GM19240 (cell line): Measurements from ENCODE around the gene SPRR2G.
"Not testable (repeated sequence)": the region's sequence is repeated elsewhere in the genome, so short reads cannot be mapped to it uniquely, and the experiment has no call there.

Experiments
- DNase-seq: peaks from one replicate; pipeline ENCODE4 v3.0.0; 2011; ENCODE audit warnings: low spot score; ENCODE audit not compliant: insufficient read length

The SPRR2G gene

DNA sequence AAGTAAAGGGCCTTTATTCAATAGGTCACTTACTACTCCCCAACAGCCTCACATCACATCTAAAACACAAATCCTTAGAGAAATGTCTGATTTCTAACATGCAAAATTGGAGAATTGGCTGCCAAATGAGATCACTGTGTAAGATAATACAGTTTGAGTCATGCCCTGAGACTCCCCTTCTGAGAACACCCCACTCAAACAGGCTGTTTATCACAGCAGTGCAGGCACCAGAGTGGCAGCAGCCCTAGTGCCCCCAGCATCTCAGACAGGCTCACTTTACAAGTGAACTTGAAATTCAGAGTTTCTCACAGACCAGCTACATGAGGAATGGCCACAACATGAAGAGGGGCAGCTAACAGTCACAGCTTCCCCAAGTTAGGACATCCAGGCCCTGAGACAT, 35.4 kb downstream of the SPRR2G start:
- DNase-seq = not testable (repeated sequence)

DNA sequence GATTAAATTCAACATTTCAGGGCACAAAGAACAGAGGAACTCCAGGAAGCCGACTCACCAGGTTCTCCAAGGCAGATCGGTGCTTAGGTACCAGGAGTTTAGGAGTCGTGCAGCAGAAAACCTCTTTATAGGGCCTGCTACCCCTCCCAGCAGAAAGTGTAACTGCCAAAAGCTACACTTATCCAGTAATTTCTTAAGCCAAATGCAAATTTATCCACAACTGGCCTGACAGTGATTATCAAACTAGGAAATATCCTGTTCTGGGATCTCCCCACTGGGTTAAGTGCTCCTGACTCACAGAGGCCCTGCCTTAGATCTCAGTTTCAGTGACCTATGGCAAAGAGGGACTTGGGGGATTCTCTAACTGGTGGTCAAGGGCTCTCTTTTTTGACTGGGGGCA, 37.3 kb downstream of the SPRR2G start, which contains the start of gene SPRR2F:
Gene SPRR2F (minus strand): TSS at position 101 of the 400 bp plus-strand sequence. CDS start 783 bp downstream, outside the sequence.
- DNase-seq = no peak

DNA sequence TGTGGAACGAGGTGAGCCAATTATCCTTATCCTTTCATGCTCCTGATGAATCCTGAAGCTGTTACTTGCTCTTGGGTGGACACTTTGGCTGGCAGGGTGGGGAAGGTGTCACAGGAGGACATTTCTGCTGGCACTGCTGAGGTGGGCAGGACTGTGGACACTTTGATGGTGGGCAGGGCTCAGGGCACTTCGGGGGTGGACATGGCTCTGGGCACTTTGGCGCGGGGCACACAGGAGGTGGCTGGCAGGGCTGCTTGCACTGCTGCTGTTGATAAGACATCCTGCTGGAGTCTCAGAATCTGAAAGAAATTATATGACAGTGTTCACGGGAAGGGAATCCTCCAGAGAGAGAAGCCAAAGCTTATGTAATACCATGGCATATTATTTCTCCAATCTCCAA, 38.2 kb downstream of the SPRR2G start:
- DNase-seq = not testable (repeated sequence)

DNA sequence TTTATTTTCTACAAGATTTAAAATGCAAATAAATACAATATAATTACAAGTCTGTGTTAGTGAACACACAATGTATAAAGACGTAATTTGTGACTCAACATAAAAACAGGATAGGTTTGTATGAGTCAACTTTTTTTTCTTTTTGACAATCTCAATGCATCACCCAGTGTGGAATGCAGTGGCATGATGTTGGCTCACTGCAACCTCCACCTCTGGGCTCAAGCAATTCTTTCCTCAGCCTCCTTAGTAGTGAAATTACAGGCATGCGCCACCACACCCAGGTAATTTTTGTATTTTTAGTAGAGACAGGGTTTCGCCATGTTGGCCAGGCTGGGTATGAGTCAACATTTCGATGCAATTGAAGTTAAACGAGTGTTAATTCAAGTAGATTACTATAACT, 50.4 kb downstream of the SPRR2G start:
- no peak for DNase-seq
